Activated naive CD8-positive, alpha-beta T cell treated with anti-CD3 and anti-CD28 coated beads, Interleukin-2, amount 10 ng/mL, durations not matched to agents 7 days and 5 days (primary cell): ENCODE results near the gene PTPN22. TPM values are rescaled to one million over a fixed set of nuclear protein-coding genes. Genes with fewer than 3 reads are reported as not detected.

ENCODE experiments used
- ATAC-seq: fragments of 150-1000 bp; cut with Tn5 transposase; one replicate; pipeline ENCODE4 v1.10.0; 2021; ENCODE audit warnings: low read depth, moderate library complexity
- POLR2A ChIA-PET: fragments of 350-600 bp; sonication (Branson Sonifier 250); formaldehyde crosslinking; loops from one replicate; lab custom pipeline; 2021; ENCODE audit warnings: antibody characterized with exemption; lab: Charles Lee
- DNase-seq: peaks from one replicate; pipeline ENCODE4 v3.0.0; 2021
- H3K27ac Mint-ChIP-seq: one replicate; pipeline ENCODE4 v1.8.0; 2022; ENCODE audit warnings: mild to moderate bottlenecking, mixed read lengths
- H3K27me3 Mint-ChIP-seq: one replicate; pipeline ENCODE4 v1.8.0; 2022; ENCODE audit warnings: mild to moderate bottlenecking, moderate library complexity, mixed read lengths
- H3K36me3 Mint-ChIP-seq: one replicate; pipeline ENCODE4 v1.8.0; 2021; ENCODE audit warnings: mild to moderate bottlenecking, mixed read lengths
- H3K4me1 Mint-ChIP-seq: one replicate; pipeline ENCODE4 v1.8.0; 2021; ENCODE audit warnings: mixed read lengths
- H3K4me3 Mint-ChIP-seq: one replicate; pipeline ENCODE4 v1.8.0; 2022; ENCODE audit warnings: mild to moderate bottlenecking, moderate library complexity, mixed read lengths
- H3K9me3 Mint-ChIP-seq: one replicate; pipeline ENCODE4 v1.8.0; 2021; ENCODE audit warnings: mixed read lengths
- total RNA-seq, 2 experiments: library from RNA; stranded (reverse); gene quantifications; one replicate each; pipeline ENCODE4 v1.2.3, GENCODE V29; 2021

PTPN22 gene
- total RNA-seq, 2 experiments from 2014 or later = 74.1 to 82.9 TPM

- H3K27me3 Mint-ChIP-seq = no peaks in the 10 kb centered on the region
- H3K9me3 Mint-ChIP-seq = no peaks in the 10 kb centered on the region
- POLR2A ChIA-PET = no interaction called here
- H3K36me3 Mint-ChIP-seq = peaks cover 33% of the 10 kb centered on the region
- DNase-seq (no peak), ATAC-seq (no peak)
- H3K4me1 Mint-ChIP-seq = no peaks in the 10 kb centered on the region
- no peak overlapping the region for H3K27ac Mint-ChIP-seq
- H3K4me3 Mint-ChIP-seq = no peak overlapping the region
Measured at GRCh38 chr1:113818578-113818977, 52.9 kb downstream of the PTPN22 start.

DNA sequence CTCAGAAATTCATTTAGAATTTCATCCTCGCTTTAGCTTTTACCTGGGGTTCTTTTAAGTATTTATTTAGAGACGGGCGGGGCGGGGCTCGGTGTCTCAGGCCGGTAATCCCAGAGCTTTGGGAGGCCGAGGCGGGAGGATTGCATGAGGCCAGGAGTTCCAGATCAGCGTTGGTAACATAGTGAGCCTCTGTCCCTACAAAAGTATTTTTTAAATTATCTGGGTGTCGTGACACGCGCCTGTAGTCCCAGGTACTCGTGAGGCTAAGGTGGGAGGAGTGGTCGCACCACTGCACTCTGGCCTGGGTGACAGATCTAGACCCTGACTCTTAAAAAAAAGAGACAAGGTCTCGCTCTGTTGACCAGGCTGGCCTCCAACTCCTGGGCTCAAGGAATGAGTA, 58.3 kb downstream of the PTPN22 start:
- ATAC-seq (no peak), DNase-seq (no peak)
- POLR2A ChIA-PET = interaction anchor here (1.5 to 2.9 kb wide), 2 partner anchors 29 to 54 kb away, joined by 3 to 23 read pairs; partner anchors contain the start of gene PHTF1
- Mint-ChIP-seq H3K4me1 (peaks cover 19% of the 10 kb centered on the region), H3K27me3 (no peaks in the 10 kb centered on the region), H3K9me3 (no peaks in the 10 kb centered on the region), H3K36me3 (peaks cover 26% of the 10 kb centered on the region), H3K27ac (peak overlapping the region; percentile 98), H3K4me3 (peak overlapping the region; percentile 22)

DNA sequence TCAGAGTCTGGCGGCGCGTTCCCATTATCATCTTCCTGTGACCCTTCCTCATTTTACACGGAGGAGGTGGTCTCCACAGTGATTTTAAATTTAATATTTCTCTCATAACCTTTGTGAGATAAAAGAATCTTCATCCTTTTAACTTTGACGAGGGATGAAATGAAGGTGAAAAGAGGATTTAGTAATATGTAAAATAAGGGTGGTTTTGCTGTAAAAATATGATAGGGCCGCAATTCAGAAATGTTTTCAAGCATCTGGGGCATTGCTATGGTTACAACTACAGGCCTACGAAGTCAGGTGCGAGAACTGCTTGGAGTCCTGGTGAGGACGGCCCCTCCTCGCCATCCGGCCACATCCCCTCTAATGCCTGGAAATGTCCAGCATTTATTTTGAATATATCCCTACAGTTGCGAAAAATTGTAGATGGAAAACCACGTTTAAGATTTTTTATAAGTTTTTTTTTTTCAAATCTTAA, 58.8 kb downstream of the PTPN22 start:
- H3K36me3 Mint-ChIP-seq = peaks cover 25% of the 10 kb centered on the region
- H3K27ac Mint-ChIP-seq = peak overlapping the region; percentile 98
- H3K4me3 Mint-ChIP-seq = peak overlapping the region; percentile 99
- DNase-seq = no peak
- POLR2A ChIA-PET = interaction anchor here (0.6 to 2.9 kb wide), 16 partner anchors 20 to 857 kb away, joined by 3 to 24 read pairs (median 5); partner anchors contain the start of genes AP4B1, DCLRE1B, HIPK1 and PHTF1
- no peaks in the 10 kb centered on the region for H3K9me3 Mint-ChIP-seq
- no peaks in the 10 kb centered on the region for H3K27me3 Mint-ChIP-seq
- H3K4me1 Mint-ChIP-seq = peaks cover 19% of the 10 kb centered on the region
- no peak for ATAC-seq

- Mint-ChIP-seq H3K4me1 (peaks cover 19% of the 10 kb centered on the region), H3K36me3 (peaks cover 23% of the 10 kb centered on the region), H3K27ac (peak within 1 kb of the TSS; percentile 98), H3K4me3 (peak within 1 kb of the TSS; percentile 99), H3K27me3 (no peaks in the 10 kb centered on the region), H3K9me3 (no peaks in the 10 kb centered on the region)
- POLR2A ChIA-PET = interaction anchor here (0.6 to 2.9 kb wide), 17 partner anchors 19 to 856 kb away, joined by 3 to 24 read pairs (median 5); partner anchors contain the start of genes AP4B1, DCLRE1B, HIPK1 and PHTF1
- DNase-seq = peak; percentile 96
- peak; percentile 97 for ATAC-seq
Measured at GRCh38 chr1:113811888-113812660, 59.4 kb downstream of the PTPN22 start, which contains the start of gene RSBN1. Gene RSBN1, minus strand, starts transcription at chr1:113812476. Its CDS starts 64 bp downstream, at chr1:113812412.

DNA sequence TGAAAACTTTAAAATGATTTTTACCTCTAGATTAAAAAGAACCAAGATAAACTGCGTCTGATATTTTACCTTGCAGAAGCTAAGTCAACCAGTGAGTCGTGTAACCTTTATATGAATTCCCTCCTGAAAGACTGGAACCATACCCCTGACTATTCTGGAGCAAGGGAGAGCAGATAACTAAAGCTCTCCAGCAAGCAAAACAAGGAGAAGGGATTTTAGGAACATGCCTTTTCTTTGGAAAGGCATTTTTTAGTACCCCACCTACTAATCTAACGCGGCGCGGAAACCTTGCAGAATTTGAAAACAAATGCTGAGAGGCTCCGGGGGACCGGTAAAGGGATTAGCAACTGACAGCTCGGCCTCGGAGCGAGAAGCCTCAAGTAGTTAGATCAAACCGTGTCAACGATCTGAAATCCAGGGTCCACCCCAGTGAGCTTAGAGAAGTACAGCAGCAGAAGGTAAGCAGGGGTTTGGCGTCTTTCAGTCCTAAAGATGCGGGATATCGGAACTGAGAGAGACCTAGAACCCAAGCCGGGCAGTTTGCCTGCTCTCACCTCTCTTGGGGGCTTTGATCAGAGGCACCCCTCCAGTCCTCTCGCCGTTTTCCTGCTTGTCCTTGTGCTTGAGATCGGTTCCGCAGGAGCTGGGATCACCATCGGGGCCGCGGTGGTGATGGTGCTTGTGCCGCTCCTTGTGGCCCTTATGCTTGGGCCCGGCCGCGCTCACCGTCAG, 60.2 kb downstream of the PTPN22 start:
- H3K36me3 Mint-ChIP-seq = peaks cover 26% of the 10 kb centered on the region
- peaks cover 19% of the 10 kb centered on the region for H3K4me1 Mint-ChIP-seq
- no peaks in the 10 kb centered on the region for H3K9me3 Mint-ChIP-seq
- DNase-seq (no peak), ATAC-seq (no peak)
- no peaks in the 10 kb centered on the region for H3K27me3 Mint-ChIP-seq
- peak overlapping the region; percentile 98 for H3K27ac Mint-ChIP-seq
- POLR2A ChIA-PET = interaction anchor here (0.8 to 2.9 kb wide), 10 partner anchors 19 to 135 kb away, joined by 3 to 24 read pairs (median 8); partner anchors contain the start of genes AP4B1, DCLRE1B, HIPK1 and PHTF1
- peak overlapping the region; percentile 99 for H3K4me3 Mint-ChIP-seq

DNA sequence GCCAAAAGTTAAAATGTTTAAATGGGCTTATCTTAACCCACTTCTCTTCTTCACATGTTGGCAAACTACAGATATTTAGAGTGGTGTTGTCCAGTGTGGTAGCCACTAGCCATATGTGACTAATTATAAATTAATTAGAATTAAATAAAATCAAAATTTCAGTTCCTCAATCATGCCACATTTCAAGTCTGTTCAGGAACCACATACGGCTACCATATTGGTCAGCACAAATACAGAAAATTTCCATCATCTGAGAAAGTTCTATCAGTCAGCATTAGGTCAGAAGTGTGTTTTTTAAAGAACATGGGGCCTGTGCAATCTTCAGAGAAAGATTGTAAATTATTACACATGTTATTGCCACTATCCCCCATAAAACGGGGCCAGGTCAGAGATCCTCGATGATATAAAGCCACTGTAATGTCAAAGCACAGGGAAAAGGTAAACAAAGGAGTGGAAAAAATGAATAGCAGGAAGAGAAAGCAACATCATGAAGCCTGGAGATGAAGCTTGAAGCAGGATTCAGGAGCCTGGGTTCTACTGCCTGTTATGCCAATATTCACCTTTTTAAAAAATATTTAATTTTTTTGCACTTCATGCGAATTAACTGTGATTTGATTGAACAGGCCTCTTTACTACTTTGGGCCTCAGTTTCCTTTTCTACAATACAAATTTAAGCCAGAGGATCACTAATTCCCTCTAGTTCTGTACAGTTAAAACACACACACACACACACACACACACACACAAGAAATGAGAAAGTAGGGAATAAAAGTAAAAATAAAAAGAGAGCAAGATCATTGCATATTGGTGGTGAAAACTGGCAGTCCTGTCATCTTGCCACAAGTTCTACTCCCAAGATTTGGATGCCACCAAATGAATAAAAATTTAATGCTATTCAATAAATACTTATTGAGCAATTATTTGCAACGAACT, 61.6 kb downstream of the PTPN22 start:
- POLR2A ChIA-PET = interaction anchor here (0.6 kb wide), 1 partner anchor 251 kb away, joined by 3 read pairs; no protein-coding TSS in a partner anchor

DNA sequence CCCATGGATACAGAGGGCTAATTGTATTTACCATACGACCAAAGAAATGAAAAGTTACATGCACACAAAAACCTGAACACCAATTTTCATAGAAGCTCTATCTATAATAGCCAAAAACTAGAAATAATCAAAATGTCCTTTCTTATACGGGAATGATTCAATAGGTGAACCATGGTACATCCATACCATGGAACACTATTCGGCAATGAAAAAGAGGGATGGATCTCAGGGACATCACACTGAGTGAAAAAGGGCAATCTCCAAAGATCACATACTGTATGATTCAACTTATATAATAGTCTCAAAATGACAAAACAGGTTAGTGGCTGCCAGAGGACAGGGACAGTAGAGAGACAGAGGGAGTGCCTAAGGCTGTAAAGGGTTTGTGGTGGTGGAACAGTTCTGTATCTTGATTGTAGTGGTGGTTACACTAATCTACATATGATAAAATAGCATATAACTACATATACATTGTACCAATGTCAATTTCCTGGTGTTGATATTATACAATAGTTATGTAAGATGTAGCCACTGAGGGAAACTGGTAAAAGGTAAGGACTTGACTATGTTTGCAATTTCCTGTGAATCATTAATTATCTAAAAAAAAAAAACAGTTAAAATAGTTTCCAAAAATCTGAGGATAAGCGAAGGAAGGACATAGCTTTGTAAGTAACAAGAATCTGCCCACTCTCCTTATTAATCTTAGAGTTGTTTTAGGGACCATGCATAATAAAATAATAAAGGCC, 62.9 kb downstream of the PTPN22 start:
- DNase-seq (no peak), ATAC-seq (no peak)
- Mint-ChIP-seq H3K4me3 (peak overlapping the region; percentile 58), H3K9me3 (no peaks in the 10 kb centered on the region), H3K4me1 (peaks cover 32% of the 10 kb centered on the region), H3K36me3 (peaks cover 35% of the 10 kb centered on the region), H3K27me3 (no peaks in the 10 kb centered on the region), H3K27ac (peak overlapping the region; percentile 46)
- POLR2A ChIA-PET = interaction anchor here (0.6 kb wide), 1 partner anchor 97 kb away, joined by 5 read pairs; no protein-coding TSS in a partner anchor

More for the DNA sequence above, 61.6 kb downstream of the PTPN22 start:
- no peak for ATAC-seq
- Mint-ChIP-seq H3K36me3 (peaks cover 27% of the 10 kb centered on the region), H3K27ac (peak overlapping the region; percentile 50), H3K4me1 (peaks cover 24% of the 10 kb centered on the region), H3K27me3 (no peaks in the 10 kb centered on the region), H3K4me3 (peak overlapping the region; percentile 99), H3K9me3 (no peaks in the 10 kb centered on the region)
- DNase-seq = no peak

GRCh38 chr1:113805639-113806038, 65.9 kb downstream of the PTPN22 start:
- Mint-ChIP-seq H3K4me1 (peaks cover 45% of the 10 kb centered on the region), H3K27ac (no peak overlapping the region), H3K27me3 (no peaks in the 10 kb centered on the region), H3K36me3 (peaks cover 49% of the 10 kb centered on the region), H3K9me3 (peaks cover 2% of the 10 kb centered on the region), H3K4me3 (no peak overlapping the region)
- DNase-seq = no peak
- POLR2A ChIA-PET = no interaction called here
- no peak for ATAC-seq

GRCh38 chr1:113805256-113805531, 66.3 kb downstream of the PTPN22 start:
- POLR2A ChIA-PET = no interaction called here
- DNase-seq = no peak
- Mint-ChIP-seq H3K27ac (no peak overlapping the region), H3K4me1 (peaks cover 47% of the 10 kb centered on the region), H3K27me3 (no peaks in the 10 kb centered on the region), H3K9me3 (peaks cover 2% of the 10 kb centered on the region), H3K36me3 (peaks cover 49% of the 10 kb centered on the region), H3K4me3 (no peak overlapping the region)
- no peak for ATAC-seq

DNA sequence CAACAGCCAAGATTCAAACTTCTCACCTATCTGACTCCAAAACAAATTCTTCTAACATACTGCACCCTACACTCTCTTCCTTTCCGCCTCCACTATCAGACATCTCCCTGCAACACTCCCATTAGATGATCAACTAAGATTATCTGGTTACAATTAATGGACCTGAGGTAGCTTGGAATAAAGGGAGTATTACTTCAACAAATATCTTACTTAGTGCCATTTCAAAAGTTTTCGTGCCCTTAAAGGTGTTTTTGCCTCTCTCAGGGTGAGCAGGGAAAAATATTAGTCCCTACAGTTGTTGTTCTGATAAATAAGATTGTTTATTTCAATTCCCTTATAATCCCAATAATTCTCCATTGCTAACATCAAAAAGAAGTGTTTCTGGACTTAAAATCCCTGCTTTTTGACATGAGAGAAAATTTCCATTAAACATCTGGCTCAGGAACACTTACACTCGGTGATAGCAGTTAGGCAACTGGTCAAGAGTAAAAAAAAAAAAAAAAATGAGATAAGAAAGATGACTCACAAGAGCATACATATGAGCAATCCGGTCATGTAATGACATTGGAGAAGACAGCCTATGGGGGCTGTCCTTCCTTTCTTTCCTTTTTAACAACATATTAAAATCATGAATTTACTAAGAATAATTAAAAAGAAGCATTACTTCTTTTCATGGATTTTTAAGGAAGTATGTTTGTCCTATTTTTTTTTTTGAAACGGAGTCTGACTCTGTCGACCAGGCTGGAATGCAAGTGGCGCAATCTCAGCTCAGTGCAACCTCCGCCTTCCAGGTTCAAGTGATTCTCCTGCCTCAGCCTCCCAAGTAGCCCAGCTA, 66.9 kb downstream of the PTPN22 start:
- Mint-ChIP-seq H3K27ac (no peak overlapping the region), H3K4me3 (no peak overlapping the region), H3K4me1 (peaks cover 44% of the 10 kb centered on the region), H3K36me3 (peaks cover 47% of the 10 kb centered on the region), H3K27me3 (no peaks in the 10 kb centered on the region), H3K9me3 (peaks cover 2% of the 10 kb centered on the region)
- DNase-seq (no peak), ATAC-seq (no peak)
- POLR2A ChIA-PET = no interaction called here

GRCh38 chr1:113802367-113803007, 69.0 kb downstream of the PTPN22 start:
- H3K27me3 Mint-ChIP-seq = no peaks in the 10 kb centered on the region
- no peak for DNase-seq
- H3K9me3 Mint-ChIP-seq = peaks cover 2% of the 10 kb centered on the region
- peak overlapping the region; percentile 2 for H3K4me3 Mint-ChIP-seq
- no peak overlapping the region for H3K27ac Mint-ChIP-seq
- peaks cover 39% of the 10 kb centered on the region for H3K4me1 Mint-ChIP-seq
- H3K36me3 Mint-ChIP-seq = peaks cover 51% of the 10 kb centered on the region
- no peak for ATAC-seq
- POLR2A ChIA-PET = no interaction called here
